ENCODE data around the gene NCK2.

Gene NCK2

DNA sequence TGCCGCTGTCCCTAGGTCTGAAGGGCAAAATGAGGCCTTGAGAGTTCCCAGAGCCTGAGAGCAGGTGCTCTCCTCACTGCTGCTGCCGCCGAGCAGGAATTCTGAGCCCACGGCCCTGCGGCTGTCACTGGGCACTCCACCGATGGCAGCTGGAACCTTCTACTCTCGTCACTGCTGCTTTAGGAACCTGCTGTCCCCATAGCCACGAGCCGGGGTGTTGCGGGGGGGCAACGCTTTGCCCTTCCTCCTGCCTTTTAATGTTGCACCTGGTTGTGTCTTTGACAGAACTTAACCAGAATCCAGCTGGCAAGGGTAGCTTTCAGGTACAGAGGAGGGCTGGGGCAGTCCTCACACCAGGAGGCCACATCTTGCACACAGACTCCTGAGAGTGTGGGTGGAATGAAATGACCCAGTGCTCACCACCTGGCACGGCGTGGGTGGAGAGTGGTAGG lies 32.3 kb downstream of the NCK2 start:
- no peak for DNase-seq (ENCODE audit: low spot score)

DNA sequence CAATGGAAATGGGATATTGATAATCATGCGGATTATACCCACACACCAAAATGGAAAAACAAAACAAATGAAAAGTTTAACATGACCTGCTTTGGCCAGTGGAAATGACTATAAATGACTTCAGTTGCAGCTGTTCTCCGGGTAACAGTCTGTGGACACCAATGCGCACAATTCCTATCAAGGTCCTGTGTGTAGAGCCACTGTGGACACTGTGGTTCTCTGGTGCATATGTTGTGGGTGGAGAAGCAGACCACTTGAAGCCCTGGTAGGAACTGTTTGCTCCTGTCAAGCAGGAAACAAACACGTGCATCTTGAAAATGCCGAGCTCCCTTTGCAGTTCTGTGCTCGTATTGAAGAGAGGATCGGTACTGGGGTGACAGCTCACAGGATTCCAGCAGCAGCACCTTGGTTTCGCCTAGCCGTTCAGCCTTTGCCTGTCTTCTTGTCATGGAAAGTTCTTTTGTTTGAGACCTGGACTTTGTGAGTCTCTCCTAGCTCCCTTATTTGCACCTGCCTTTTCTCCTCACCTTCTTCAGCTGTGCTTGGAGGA lies 32.9 kb downstream of the NCK2 start:
- DNase-seq (ENCODE audit: low spot score): no peak

DNA sequence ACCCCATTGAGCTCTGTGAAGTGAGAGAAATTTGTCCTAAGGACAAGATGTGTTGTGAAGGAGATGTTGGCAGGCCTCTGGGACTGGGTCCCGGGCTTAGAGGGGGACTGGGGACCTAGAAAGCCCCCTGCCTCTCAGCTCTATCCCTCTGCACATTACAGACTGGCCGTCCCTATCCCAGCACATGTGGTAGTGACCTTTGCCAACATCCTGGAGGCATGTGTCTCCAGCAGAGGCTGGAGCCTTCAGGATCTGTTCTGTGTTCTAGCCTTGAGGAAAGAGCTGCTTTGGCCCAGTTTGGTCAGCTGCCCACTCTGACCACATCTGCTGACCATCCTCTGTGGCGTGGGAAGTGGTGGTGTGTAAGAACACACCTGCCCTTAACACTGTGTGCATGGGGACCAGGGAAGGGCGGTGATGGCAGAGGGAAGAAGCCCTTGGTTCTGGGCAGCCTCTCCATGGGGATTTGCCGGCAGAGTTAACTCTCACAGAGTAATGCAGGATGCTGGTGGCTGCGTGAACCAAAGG lies 33.4 kb downstream of the NCK2 start:
- no peak for DNase-seq (ENCODE audit: low spot score)

DNA sequence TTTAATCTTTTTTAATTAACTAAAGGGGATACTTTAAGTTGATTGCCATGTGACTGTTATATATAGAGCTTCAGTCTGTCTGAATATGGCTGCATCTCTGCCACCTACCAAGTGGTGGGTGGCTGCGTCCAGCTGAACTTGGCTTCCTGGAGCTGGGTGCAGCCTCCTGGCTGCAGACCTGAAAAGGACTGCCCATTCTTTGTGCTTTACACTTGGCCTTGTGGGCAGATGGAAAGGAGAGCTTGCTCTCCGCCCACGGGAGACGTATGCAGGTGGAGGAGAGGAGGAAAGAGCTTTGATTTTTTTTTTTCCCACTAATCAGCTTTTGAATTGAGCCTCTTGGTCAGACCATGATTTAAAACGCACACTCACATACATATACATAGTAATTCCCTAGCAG lies 34.7 kb downstream of the NCK2 start:
- no peak for DNase-seq (ENCODE audit: low spot score)

DNA sequence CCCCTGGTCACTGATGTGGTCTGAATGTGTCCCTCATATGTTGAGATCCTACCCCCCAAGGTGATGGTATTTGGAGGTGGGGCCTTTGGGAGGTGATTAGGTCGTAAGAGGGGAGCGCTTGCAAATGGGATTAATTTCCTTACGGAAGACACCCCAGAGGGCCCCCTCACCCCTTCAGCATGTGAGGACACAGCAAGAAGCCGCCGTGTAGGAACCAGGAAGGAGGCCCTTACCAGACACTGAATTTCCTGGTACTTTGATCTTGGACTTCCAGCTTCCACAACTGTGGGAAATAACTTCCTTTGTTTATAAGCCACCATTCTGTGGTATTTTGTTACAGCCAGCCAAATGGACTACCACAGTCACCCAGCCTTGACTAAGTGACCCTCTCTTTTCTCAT lies 35.9 kb downstream of the NCK2 start:
- DNase-seq (ENCODE audit: low spot score): no peak

DNA sequence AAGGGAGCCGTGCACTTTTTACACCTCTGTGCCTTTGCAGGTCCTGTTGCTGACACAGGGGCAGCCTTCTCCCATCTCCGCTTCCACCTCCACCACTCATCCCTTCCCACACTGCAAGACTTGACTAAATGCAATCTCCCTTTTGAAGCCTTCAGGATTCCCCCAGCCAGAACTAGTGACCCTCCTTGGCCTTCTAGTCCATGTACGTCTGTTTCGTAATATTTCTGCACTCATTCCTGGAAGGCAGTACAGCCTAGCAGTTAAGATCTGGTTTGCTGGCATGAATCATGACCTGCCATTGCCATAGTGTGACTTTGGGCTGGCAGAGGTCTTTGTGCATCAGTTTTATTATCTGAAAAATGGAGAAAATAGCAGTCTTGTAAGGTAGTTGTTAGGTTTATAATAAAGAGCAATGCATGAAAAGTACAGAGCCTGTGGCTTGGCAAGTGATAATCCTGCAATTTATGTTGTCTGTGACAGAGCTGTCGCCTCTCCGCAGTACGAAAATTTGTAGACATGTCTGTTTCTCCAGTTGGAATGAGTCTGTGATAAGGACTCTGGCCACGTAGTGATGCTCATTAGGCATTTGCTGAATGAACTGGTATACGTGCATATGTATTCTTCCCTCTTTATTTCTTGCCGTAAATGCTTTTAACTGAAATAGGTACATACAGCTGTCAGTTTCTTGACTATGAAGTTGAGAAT lies 36.7 kb downstream of the NCK2 start:
- DNase-seq (ENCODE audit: low spot score): no peak

DNA sequence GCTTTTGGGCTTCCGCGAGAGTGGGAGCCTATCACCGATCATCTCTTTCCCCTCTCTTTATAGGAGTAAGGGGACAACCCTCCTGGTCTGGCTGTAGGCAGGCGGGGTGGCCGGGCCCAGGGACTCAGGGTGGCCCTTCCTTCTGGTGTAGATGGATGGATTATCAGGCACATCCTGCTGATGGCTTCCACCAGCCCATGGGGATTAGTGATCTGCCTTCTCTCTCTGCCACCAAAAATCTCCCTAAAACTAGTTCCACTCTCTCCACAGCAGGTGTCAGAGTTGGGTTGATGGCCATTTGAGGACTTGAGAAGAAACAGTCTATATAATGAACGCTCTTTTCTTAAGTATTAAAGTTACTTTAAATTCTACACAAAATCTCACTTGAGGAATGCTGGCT lies 37.4 kb downstream of the NCK2 start:
- DNase-seq (ENCODE audit: low spot score): no peak

DNA sequence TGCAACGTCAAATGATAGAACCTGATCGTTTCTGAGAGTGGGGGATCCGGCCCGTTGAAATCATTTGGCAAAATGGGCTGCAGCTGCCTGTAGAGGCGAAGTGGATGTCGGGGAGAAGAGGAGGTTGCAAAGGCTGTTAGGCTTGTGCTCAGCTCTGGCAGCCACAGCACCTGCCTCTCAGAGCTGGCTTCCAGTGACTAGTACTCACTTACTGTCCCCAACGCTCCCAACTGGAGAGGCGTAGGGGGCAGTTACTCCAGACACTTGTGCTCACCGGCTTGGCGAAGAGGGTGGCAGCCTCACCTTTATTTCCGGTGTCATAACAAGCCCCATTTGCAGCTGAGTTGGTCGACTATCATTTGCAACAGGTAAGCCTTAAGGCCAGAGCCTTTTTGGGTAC lies 37.9 kb downstream of the NCK2 start:
- DNase-seq (ENCODE audit: low spot score): no peak

DNA sequence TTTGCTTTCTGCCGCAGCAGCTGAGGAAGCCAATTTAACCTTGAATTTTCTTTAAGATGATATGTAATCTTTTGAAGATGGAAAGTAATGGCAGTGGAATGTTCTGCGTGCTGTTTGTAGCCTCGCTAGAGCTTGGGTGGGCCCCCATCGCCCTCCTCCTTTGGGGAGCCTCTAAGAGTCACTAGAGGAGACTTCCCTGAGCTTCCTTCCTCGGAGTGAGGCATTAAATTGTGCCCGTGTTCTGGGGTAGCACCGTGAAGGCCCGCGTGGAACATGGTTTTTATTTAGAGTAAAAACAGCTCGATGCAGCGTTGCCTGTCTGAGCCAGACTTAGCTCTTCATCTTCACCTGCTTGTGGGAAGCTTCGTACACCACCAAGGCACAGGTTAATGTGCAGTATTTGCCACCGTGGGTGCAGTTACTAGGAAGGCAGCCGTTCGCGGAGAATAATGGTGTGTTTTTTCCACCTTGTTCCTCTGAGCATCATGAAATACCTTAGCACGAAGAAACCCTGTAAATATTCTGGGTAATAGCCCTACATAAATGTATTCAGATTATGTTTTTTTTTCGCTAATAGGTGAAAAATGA lies 38.5 kb downstream of the NCK2 start:
- DNase-seq (ENCODE audit: low spot score): no peak

DNA sequence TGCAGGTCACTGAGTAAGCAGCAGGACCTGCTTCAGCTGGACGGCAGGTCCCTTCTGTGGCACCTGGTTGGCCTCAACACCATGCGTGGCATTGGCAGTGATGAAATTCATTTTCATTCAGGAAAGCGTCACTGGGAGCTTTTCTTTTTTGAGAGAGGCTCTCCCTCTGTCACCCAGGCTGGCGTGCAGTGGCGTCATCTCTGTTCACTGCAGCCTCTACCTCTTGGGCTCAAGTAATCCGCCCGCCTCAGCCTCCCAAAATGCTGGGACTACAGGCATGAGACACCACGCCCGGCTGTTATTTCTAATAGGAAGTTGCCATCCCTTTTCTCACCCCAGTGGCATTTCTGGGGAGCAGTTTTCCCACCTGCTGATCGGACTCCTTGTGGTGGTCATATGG lies 39.3 kb downstream of the NCK2 start:
- no peak for DNase-seq (ENCODE audit: low spot score)

DNA sequence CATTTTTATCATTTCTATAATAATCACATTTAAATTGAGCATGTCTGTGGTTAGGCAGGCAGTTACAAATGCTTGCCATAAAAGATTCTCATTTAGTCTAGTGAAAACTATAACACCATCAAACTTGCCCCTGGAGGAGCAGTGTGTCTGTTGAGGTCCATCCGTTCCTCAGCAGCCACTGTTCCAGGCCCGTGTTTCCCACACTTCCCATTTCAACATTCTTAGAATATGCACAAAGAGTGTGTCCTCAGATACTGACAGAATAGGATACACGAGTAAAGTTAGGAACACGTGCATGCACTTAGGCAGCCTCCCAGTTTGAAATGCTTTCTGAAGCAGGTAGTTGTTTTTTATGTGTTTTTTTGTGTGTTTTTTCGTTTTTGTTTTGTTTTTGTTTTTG lies 39.9 kb downstream of the NCK2 start:
- no peak for DNase-seq (ENCODE audit: low spot score)

DNA sequence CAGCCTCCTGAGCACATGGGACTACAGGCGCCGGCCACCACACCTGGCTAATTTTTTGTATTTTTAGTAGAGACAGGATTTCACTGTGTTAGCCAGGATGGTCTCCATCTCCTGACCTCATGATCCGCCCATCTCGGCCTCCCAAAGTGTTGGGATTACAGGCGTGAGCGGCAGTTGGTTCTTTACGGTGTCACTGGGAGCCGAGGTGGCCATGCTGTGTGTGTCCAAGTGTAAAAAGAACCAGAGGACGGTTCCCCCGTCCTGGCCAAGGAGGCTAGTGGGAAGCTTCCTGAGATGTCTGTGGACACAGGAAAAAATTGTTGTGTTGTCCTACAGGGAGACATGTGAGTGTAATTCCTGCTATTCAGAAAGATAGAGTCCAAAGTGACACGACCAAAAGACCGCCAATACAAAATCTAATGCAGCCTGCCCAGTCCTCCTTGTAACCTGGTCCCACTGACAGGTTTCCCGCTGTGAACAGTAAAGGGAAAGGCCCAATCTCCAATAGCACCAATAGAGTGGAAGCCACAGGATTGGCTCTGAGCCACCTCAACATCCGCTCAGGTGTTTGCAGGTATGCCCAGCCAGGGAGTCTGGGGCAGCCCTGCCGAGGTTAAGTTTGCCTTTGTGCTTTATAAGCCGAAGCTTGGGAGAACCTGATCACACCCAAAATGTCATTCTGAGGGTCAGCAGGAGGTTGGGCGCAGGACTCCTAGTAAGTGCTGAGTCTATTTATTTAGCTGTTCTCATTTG lies 40.6 kb downstream of the NCK2 start:
- no peak for DNase-seq (ENCODE audit: low spot score)

DNA sequence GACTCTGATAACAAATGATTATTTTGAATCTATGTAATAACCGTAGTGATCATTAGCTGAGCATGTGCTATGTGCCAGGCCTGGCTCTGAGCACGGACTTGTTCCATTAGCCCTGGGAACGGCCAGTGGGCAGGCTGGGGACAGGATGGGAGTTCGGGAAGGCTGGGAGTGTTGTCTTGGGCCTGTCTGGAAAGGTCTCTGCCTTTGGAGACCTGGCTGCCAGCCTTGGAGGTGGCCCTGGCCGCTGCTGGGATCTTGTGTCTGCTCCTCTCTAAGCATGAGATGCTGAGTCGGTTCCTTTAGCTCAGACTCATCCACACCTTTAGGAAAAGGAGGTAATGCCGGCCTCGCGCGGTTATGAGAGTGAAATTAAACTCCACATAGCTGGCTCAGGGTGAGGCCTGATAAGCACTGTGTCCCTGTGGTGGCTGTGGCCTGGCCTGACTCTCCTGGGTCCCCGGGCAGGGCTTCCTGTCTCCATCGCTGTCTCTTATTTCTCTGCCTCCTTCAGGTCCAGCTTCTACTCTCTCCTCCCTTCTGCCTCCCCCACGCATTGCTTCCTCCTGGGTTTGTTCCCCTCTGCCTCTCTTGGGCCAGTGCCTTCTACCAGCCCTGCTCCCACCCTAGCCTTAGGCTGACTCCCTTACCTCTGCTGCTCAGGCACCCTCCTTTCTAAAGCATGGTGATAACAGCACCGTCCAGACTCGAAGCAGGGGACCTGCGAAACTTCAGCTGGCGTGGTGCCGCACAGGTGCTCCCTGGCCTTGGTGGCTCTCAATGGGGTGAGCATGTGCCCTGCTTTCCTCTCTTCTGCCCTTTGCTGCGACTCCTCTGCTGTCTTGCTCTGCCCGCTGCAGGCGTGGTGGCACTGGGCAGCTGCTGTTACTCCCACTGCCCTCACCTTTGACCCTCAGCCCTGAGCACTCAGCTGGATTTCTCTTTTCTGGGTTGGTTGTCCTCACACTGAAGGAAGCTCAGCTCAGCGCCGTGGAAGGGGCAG lies 41.8 kb downstream of the NCK2 start:
- no peak for DNase-seq (ENCODE audit: low spot score)

DNA sequence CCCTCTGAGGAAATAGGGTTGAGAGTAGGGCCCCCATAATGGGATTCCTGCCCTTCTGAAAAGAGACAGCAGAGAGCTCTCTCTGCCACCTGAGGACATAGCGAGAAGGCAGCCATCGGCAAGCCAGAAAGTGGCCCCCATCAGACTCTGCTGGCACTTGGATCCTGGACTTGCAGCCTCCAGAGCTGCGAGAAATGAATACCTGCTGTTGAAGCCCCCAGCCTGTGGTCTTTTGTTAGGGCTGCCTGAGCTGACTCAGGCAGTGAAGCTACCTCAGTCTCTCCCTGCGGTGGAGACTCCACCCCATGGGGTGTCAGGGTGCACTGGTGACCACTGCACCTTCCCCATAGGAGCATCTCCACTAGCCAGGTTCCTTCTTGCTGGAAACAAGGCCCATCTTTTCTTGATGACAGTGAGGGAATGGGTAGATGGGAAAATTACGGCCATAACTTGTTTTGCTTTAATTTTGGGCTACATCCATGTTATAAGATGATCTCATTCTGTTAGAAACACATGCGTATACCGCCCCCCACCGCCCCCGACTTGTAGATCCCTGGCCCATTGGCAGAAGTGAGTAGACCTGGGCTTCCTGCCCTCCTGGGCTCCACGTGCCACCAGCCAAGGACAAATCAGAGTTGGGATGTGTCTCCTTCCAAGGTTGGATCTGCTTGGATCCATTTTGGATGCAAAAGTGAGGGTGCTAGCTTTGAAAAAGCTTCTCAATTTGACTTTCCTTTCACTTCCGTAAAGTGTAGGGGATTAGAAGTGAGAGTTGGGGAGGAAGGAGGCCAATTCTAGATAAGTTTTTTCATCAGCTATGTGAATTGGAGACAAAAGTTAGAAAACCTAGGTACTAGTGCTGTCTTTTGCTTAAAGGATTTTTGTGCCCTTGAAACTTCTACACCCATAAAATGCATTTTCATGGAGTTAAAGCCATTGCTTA lies 42.9 kb downstream of the NCK2 start:
- DNase-seq (ENCODE audit: low spot score): no peak

DNA sequence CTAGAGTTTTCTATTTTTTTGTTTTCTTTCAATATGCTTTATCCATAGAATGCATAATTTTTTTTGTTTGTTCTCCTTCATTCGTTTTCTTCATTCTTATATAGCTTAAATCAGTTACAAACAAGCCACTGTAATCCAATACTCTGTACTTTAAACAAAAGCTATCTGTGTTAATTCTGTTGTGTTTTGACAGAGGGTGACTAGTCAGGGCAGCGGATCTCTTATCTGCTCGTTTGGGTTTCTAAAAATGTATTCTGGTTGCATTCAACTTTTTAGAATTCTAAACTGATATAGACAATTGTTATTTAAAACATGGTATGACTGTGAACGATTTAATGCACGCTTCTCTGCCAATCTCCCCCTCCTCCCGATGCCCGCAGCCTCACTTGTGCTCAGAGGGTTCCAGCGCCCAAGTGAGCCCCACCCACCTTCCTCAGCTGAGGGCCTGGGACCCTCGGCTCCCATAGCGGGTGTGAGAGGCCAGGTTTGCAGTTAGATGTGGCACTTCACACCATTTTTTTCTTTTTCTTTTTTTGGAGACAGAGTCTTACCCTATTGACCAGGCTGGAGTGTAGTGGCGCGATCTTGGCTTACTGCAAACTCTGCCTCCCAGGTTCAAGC lies 44.1 kb downstream of the NCK2 start:
- no peak for DNase-seq (ENCODE audit: low spot score)

DNA sequence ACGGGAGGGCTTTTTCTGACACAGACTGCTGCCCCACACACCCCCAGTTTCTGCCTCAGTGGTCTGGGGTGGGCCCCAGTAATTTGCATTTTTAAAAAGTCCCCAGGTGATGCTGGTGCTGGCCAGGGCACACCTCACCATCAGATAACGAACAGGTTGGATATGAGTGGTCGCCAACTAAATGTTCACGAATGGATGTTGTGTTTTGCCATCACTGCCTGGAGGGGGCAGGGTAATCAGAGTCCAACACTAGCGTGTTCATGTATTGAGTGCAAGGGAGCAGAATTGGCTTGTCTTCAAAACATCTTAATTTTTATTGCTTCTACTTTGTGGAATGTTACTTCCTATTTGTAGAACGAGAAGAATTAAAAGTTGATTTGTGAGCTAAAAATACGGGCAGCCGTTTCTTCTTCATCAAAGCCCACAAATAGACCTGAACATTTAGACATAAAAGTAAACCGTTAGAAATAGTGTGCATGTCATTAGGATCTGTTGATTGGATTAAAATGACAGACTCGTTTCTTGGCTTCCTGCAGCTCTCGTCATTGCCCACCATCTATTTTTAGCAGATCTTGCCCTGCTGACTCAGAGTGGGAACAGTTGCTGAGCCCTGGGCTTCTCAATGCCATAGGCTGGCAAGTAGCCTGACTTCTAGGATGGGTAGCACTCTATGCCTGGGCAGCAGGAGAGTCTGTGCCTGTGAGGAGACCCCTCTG lies 45.2 kb downstream of the NCK2 start:
- no peak for DNase-seq (ENCODE audit: low spot score)

DNA sequence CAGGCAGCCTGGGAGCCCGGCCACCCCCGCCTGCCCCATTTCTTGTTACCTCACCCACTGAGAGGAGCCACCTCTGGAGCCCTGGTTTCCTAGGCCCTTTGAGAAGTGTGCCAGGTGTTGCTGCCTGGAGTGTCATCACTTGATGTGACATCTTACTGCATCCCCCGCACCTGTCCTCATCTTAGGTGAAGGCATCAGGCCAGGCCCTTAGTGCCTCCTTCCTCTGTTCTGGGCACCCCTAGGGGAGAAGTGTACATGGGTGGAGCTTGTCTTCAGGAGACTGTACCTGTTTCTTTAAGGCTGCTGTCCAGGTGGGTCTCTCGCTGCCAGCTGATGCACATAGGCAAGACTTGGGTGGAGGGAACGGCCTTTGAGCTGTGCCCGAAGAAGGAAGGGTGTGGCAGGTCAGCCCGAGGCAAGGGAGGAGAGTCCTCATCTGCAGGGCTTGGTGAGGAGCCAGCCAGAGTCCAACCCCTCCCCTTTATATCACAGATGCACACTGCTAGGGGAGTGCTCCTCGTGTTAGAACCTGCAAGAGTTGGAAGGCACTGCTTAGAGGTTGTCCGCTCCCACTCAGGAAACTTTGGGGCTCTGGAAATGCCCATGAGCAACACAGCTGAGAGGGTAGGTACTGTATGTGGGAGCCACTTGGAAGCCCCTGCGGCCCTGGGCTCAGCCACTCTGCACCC lies 45.9 kb downstream of the NCK2 start:
- DNase-seq (ENCODE audit: low spot score): no peak

DNA sequence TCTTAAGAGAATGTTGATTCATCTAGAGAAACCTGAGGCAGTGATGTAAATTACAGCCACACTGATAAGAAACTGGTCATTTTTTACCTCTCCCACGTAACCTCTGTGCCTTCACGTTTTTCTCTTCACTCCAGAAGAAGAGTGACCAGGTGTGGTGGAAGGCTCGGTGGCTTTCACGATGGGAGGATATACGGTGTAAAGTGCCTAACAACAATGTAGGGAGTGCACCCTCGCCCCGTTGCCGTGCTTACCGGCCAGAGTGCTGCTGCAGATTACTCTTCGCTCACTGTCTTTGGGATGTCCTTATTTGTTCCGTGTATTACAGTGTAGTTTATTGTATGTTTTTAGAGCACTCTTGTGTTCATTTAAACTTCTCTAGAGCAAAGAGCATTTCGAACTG lies 46.5 kb downstream of the NCK2 start:
- no peak for DNase-seq (ENCODE audit: low spot score)

DNA sequence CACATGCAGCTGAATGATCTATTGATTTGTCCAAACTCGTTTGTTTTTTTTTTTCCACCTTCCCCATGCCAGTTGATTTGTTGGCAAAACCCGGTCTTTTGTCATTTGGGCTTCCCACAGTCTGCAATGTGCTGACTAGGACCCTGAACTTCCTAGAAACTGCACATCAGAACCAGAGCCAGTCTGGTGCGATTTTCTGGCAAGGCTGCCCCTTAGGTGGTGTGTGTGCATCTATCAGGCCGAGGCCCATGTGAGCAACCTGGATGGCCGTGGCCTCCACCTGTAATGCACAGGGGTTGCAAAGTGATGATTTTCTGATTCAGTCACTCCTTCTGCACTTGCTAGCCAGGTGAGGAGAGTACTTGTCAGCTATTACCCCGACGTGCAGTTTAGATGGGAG lies 47.8 kb downstream of the NCK2 start:
- DNase-seq (ENCODE audit: low spot score): no peak
